SK-N-SH (cell line): ENCODE measurements around the gene DYNC2H1. TPM values are rescaled to one million over a fixed set of nuclear protein-coding genes. Genes with fewer than 3 reads are reported as not detected.

Experiments used
- CTCF ChIA-PET: fragments of 300-600, 350-600 bp; formaldehyde crosslinking; extraction: SDS; loops from one replicate; lab custom pipeline; 2021; lab: Yijun Ruan, JAX
- POLR2A ChIA-PET: fragments of 350-600 bp; sonication (Branson Sonifier 250); formaldehyde crosslinking; extraction: SDS; loops from one replicate; lab custom pipeline; 2020; ENCODE audit warnings: antibody characterized with exemption, inconsistent platforms; lab: Yijun Ruan, JAX
- DNase-seq: peaks from one replicate; pipeline ENCODE4 v3.0.0; 2012
- H2AFZ ChIP-seq: fragments of 200-600 bp; sonication (generic); 2 replicates; pipeline ENCODE4 v1.8.1; 2016; ENCODE audit warnings: antibody characterized with exemption, mild to moderate bottlenecking, low read depth
- H3F3A ChIP-seq: fragments of 200-600 bp; sonication (generic); replicated peaks from 2 replicates; pipeline ENCODE3; 2016; ENCODE audit warnings: antibody characterized with exemption, mild to moderate bottlenecking; ENCODE audit not compliant: insufficient read depth
- H3K27ac ChIP-seq, 2 experiments: fragments of 200-500 bp in 1 of 2; fragments of 200-600 bp in 1 of 2; sonication (Bioruptor generic) in 1 of 2; sonication (generic), shearing (Covaris generic) in 1 of 2; 2 replicates each; pipeline versions ENCODE4 v1.5.1 to v1.6.1; 2014 to 2016; ENCODE audit warnings: low read depth in 2 of 2, inconsistent platforms in 1 of 2, low read length in 1 of 2, mild to moderate bottlenecking in 1 of 2, mixed read lengths in 1 of 2
- H3K27me3 ChIP-seq: fragments of 200-600 bp; sonication (generic), shearing (Covaris generic); 2 replicates; pipeline ENCODE4 v1.6.1; 2016; ENCODE audit warnings: mixed run types; ENCODE audit not compliant: insufficient read depth
- H3K36me3 ChIP-seq, 2 experiments: fragments of 200-500 bp in 1 of 2; fragments of 200-600 bp in 1 of 2; sonication (Bioruptor generic) in 1 of 2; sonication (generic) in 1 of 2; replicated peaks in 1 of 2; 2 replicates each; pipeline versions ENCODE3 to v1.5.1; 2014 to 2016; ENCODE audit warnings: low read length in 1 of 2, mild to moderate bottlenecking in 1 of 2; ENCODE audit not compliant: insufficient read depth in 2 of 2, control insufficient read depth in 1 of 2
- H3K4me1 ChIP-seq, 2 experiments: fragments of 200-500 bp in 1 of 2; fragments of 200-600 bp in 1 of 2; sonication (Bioruptor generic) in 1 of 2; sonication (generic), shearing (Covaris generic) in 1 of 2; 2 replicates each; pipeline versions ENCODE4 v1.5.1 to v1.6.1; 2014 to 2016; ENCODE audit warnings: low read depth in 1 of 2, low read length in 1 of 2, mixed run types in 1 of 2; ENCODE audit not compliant: insufficient read depth in 2 of 2, control insufficient read depth in 1 of 2
- H3K4me2 ChIP-seq: fragments of 200-600 bp; sonication (generic), shearing (Covaris generic); 2 replicates; pipeline ENCODE4 v1.6.1; 2017; ENCODE audit warnings: mixed run types
- H3K4me3 ChIP-seq, 2 experiments: fragments of 200-500 bp in 1 of 2; fragments of 200-600 bp in 1 of 2; sonication (Bioruptor generic) in 1 of 2; sonication (generic), shearing (Covaris generic) in 1 of 2; 2 replicates each; pipeline versions ENCODE4 v1.5.1 to v1.8.1; 2014 to 2016; ENCODE audit warnings: low read depth in 2 of 2, inconsistent platforms in 1 of 2, low read length in 1 of 2, mild to moderate bottlenecking in 1 of 2, mixed read lengths in 1 of 2, moderate library complexity in 1 of 2
- H3K79me2 ChIP-seq: fragments of 200-600 bp; sonication (generic); 2 replicates; pipeline ENCODE4 v1.8.1; 2017; ENCODE audit warnings: mild to moderate bottlenecking; ENCODE audit not compliant: insufficient read depth
- H3K9ac ChIP-seq: fragments of 200-600 bp; sonication (generic); 2 replicates; pipeline ENCODE4 v1.6.1; 2017; ENCODE audit warnings: mixed run types
- H3K9me2 ChIP-seq: fragments of 200-600 bp; sonication (generic); 2 replicates; pipeline ENCODE4 v1.6.1; 2017; ENCODE audit warnings: mixed run types
- H3K9me3 ChIP-seq: fragments of 200-600 bp; sonication (generic); 2 replicates; pipeline ENCODE4 v1.6.1; 2017; ENCODE audit warnings: mixed run types, mild to moderate bottlenecking, moderate library complexity
- H4K20me1 ChIP-seq: fragments of 200-600 bp; sonication (generic); 2 replicates; pipeline ENCODE4 v1.6.1; 2017; ENCODE audit warnings: mild to moderate bottlenecking, mixed run types; ENCODE audit not compliant: insufficient read depth
- CHD2 ChIP-seq: fragments of 150-350 bp; IDR thresholded peaks from 2 replicates; pipeline ENCODE4 v1.6.1; 2018; ENCODE audit warnings: low read length; ENCODE audit not compliant: partially characterized antibody
- ELF1 ChIP-seq: IDR thresholded peaks from 2 replicates; pipeline ENCODE4 v1.4.0; 2012
- EP300 ChIP-seq, 2 experiments: IDR thresholded peaks; 2 replicates each; pipeline versions ENCODE4 v1.4.0 to v1.6.1; 2012; ENCODE audit warnings: borderline replicate concordance in 1 of 2, low read depth in 1 of 2, low read length in 1 of 2
- FOSL2 ChIP-seq: IDR thresholded peaks from 2 replicates; pipeline ENCODE4 v1.4.0; 2012; ENCODE audit warnings: low read depth, mild to moderate bottlenecking, moderate library complexity, borderline replicate concordance
- FOXM1 ChIP-seq: IDR thresholded peaks from 2 replicates; pipeline ENCODE4 v1.4.0; 2012; ENCODE audit warnings: low read depth, mild to moderate bottlenecking
- GABPA ChIP-seq: IDR thresholded peaks from 2 replicates; pipeline ENCODE4 v1.4.0; 2012; ENCODE audit warnings: low read depth, mild to moderate bottlenecking
- GATA2 ChIP-seq: sonication (generic); formaldehyde crosslinking; IDR thresholded peaks from 2 replicates; pipeline ENCODE4 v1.5.0; 2020; ENCODE audit warnings: mild to moderate bottlenecking, missing genetic modification reagents
- NFIC ChIP-seq: IDR thresholded peaks from 2 replicates; pipeline ENCODE4 v1.4.0; 2012; ENCODE audit warnings: borderline replicate concordance
- PBX3 ChIP-seq: IDR thresholded peaks from 2 replicates; pipeline ENCODE4; 2012
- RXRA ChIP-seq: IDR thresholded peaks from 2 replicates; pipeline ENCODE4 v1.4.0; 2012; ENCODE audit warnings: low read depth, mild to moderate bottlenecking, borderline replicate concordance
- SIN3A ChIP-seq: IDR thresholded peaks from 2 replicates; pipeline ENCODE4 v1.6.1; 2012; ENCODE audit warnings: low read depth, mild to moderate bottlenecking, low read length, moderate library complexity, borderline replicate concordance
- SMC3 ChIP-seq: IDR thresholded peaks from 2 replicates; pipeline ENCODE4 v1.6.1; 2012; ENCODE audit warnings: low read depth, low read length, improper control_type of control experiment
- TAF1 ChIP-seq: IDR thresholded peaks from 2 replicates; pipeline ENCODE4 v1.6.1; 2012; ENCODE audit warnings: low read depth, mild to moderate bottlenecking, low read length, moderate library complexity, borderline replicate concordance
- TEAD4 ChIP-seq: IDR thresholded peaks from 2 replicates; pipeline ENCODE4 v1.4.0; 2012; ENCODE audit warnings: mild to moderate bottlenecking, borderline replicate concordance; ENCODE audit not compliant: insufficient read depth
- USF1 ChIP-seq: IDR thresholded peaks from 2 replicates; pipeline ENCODE4 v1.4.0; 2012; ENCODE audit warnings: low read depth, borderline replicate concordance
- USF2 ChIP-seq: fragments of 150-350 bp; IDR thresholded peaks from 2 replicates; pipeline ENCODE4 v1.6.1; 2017; ENCODE audit warnings: antibody characterized with exemption, low read length, low read depth, borderline replicate concordance
- YY1 ChIP-seq: IDR thresholded peaks from 2 replicates; pipeline ENCODE4 v1.4.0; 2012; ENCODE audit warnings: low read depth, mild to moderate bottlenecking
- polyA plus RNA-seq, 3 experiments: library from polyadenylated mRNA; depleted of rRNA; stranded (reverse); fragments of >200 nt; gene quantifications; 2 replicates each; pipeline ENCODE4 v1.2.3, GENCODE V29; 2012
- TF ChIP-seq, protein P1 (sequence below): IDR thresholded peaks from 2 replicates; pipeline ENCODE4 v1.4.0; 2012; ENCODE audit warnings: low read depth
- TF ChIP-seq, protein P2 (sequence below): IDR thresholded peaks from 2 replicates; pipeline ENCODE4 v1.6.1; 2012; ENCODE audit warnings: mild to moderate bottlenecking, low read depth, low read length, moderate library complexity
- TF ChIP-seq, protein P3 (sequence below): IDR thresholded peaks from 2 replicates; pipeline ENCODE4 v1.4.0; 2012; ENCODE audit warnings: low read depth, borderline replicate concordance

DYNC2H1 gene
- polyA plus RNA-seq, 1 of the 3 experiments (the other 2 are of a cell fraction): 15.3 TPM

DNA sequence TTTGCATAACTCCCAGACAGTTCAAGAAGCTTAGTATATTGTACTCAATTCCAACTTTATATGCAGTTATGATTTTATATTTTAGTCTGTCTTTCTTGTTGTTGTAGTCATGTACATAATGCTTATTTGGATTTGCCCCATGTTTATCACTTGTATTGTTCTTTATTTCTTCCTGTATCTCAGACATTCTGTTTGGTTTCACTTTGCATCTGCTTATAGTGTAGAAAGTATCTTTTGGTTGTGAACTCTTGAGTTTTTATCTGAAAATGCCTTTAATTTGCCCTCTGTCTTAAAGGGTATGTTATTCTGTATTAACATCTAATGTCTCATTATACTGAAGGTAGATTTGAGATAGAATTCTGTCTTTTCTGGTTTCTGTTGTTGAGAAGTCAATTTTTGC, 275.4 kb downstream of the DYNC2H1 start:
- H3K9ac ChIP-seq: peak overlapping the region; percentile 33
- peaks cover 0 to 4% of the 10 kb centered on the region in 2 experiments for H3K36me3 ChIP-seq
- H3K27me3 ChIP-seq: no peaks in the 10 kb centered on the region
- no peaks in the 10 kb centered on the region for H3K9me2 ChIP-seq
- TF ChIP-seq USF1 (no peak), FOSL2 (no peak), GABPA (no peak), NFIC (no peak), ELF1 (no peak), TEAD4 (no peak), RXRA (no peak), SMC3 (no peak), TAF1 (no peak), USF2 (no peak), EP300 (IDR thresholded peaks at IDR 0.05; ENCODE audit: borderline replicate concordance in 1 of 2, low read depth in 1 of 2, low read length in 1 of 2) (no peak), CHD2 (no peak), GATA2 (CRISPR knock-in tag) (no peak), FOXM1 (no peak), SIN3A (no peak), PBX3 (no peak), YY1 (no peak)
- TF ChIP-seq, protein P1, sequence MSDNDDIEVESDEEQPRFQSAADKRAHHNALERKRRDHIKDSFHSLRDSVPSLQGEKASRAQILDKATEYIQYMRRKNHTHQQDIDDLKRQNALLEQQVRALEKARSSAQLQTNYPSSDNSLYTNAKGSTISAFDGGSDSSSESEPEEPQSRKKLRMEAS: no peak
- TF ChIP-seq, protein P2, sequence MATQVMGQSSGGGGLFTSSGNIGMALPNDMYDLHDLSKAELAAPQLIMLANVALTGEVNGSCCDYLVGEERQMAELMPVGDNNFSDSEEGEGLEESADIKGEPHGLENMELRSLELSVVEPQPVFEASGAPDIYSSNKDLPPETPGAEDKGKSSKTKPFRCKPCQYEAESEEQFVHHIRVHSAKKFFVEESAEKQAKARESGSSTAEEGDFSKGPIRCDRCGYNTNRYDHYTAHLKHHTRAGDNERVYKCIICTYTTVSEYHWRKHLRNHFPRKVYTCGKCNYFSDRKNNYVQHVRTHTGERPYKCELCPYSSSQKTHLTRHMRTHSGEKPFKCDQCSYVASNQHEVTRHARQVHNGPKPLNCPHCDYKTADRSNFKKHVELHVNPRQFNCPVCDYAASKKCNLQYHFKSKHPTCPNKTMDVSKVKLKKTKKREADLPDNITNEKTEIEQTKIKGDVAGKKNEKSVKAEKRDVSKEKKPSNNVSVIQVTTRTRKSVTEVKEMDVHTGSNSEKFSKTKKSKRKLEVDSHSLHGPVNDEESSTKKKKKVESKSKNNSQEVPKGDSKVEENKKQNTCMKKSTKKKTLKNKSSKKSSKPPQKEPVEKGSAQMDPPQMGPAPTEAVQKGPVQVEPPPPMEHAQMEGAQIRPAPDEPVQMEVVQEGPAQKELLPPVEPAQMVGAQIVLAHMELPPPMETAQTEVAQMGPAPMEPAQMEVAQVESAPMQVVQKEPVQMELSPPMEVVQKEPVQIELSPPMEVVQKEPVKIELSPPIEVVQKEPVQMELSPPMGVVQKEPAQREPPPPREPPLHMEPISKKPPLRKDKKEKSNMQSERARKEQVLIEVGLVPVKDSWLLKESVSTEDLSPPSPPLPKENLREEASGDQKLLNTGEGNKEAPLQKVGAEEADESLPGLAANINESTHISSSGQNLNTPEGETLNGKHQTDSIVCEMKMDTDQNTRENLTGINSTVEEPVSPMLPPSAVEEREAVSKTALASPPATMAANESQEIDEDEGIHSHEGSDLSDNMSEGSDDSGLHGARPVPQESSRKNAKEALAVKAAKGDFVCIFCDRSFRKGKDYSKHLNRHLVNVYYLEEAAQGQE: no peak
- TF ChIP-seq, protein P3, sequence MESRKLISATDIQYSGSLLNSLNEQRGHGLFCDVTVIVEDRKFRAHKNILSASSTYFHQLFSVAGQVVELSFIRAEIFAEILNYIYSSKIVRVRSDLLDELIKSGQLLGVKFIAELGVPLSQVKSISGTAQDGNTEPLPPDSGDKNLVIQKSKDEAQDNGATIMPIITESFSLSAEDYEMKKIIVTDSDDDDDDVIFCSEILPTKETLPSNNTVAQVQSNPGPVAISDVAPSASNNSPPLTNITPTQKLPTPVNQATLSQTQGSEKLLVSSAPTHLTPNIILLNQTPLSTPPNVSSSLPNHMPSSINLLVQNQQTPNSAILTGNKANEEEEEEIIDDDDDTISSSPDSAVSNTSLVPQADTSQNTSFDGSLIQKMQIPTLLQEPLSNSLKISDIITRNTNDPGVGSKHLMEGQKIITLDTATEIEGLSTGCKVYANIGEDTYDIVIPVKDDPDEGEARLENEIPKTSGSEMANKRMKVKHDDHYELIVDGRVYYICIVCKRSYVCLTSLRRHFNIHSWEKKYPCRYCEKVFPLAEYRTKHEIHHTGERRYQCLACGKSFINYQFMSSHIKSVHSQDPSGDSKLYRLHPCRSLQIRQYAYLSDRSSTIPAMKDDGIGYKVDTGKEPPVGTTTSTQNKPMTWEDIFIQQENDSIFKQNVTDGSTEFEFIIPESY: no peak
- peak overlapping the region in 1 of 2 experiments; percentile 72; a peak in 2 of 4 replicates for H3K27ac ChIP-seq
- H3K79me2 ChIP-seq: no peaks in the 10 kb centered on the region
- no peak for DNase-seq
- no peaks in the 10 kb centered on the region for H3K9me3 ChIP-seq
- 0 out of 2 replicates have a peak overlapping the region, but pooled peaks have one; percentile 3 for H2AFZ ChIP-seq
- H4K20me1 ChIP-seq: no peaks in the 10 kb centered on the region
- POLR2A ChIA-PET: no interaction called here
- H3K4me2 ChIP-seq: peak overlapping the region; percentile 51
- peaks cover 0 to 5% of the 10 kb centered on the region in 2 experiments; a peak in 2 of 4 replicates for H3K4me1 ChIP-seq
- peaks cover 7% of the 10 kb centered on the region for H3F3A ChIP-seq
- CTCF ChIA-PET: no interaction called here
- H3K4me3 ChIP-seq: peak overlapping the region in 1 of 2 experiments; percentile 17; a peak in 2 of 4 replicates
